Astrocyte (in vitro differentiated cells and primary cell): ENCODE results near the gene YIPF6. TPM values are rescaled to one million over a fixed set of nuclear protein-coding genes. Genes with fewer than 3 reads are reported as not detected.
A peak's percentile ranks its signal among the peaks of the same experiment; 100 is the strongest.

Experiments used
- DNase-seq: peaks from one replicate; pipeline ENCODE4 v3.0.0-alpha.2; 2010; ENCODE audit warnings: low read depth
- FAIRE-seq: peaks from 2 replicates; lab custom pipeline; 2011; peaks lifted over from hg19 to GRCh38; lab: Jason Lieb, UNC
- H2AFZ ChIP-seq: 2 replicates; pipeline ENCODE4 v1.6.0; 2012; ENCODE audit warnings: low read depth, low read length, inconsistent platforms
- H3K27ac ChIP-seq: 2 replicates; pipeline ENCODE4 v1.5.1; 2011; ENCODE audit warnings: low read depth, low read length, inconsistent platforms
- H3K27me3 ChIP-seq: 2 replicates; pipeline ENCODE4 v1.6.0; 2011; ENCODE audit warnings: low read length, inconsistent platforms; ENCODE audit not compliant: insufficient read depth
- H3K36me3 ChIP-seq: 2 replicates; pipeline ENCODE4 v1.5.1; 2011; ENCODE audit warnings: low read length, inconsistent platforms; ENCODE audit not compliant: insufficient read depth
- H3K4me1 ChIP-seq: 2 replicates; pipeline ENCODE4 v1.5.1; 2011; ENCODE audit warnings: low read length, inconsistent platforms; ENCODE audit not compliant: insufficient read depth
- H3K4me2 ChIP-seq: 2 replicates; pipeline ENCODE4 v1.6.0; 2012; ENCODE audit warnings: low read length, inconsistent platforms
- H3K4me3 ChIP-seq: 2 replicates; pipeline ENCODE4 v1.5.1; 2011; ENCODE audit warnings: low read depth, mild to moderate bottlenecking, low read length, inconsistent platforms; ENCODE audit not compliant: insufficient read depth
- H3K79me2 ChIP-seq: 2 replicates; pipeline ENCODE4 v1.6.0; 2012; ENCODE audit warnings: mild to moderate bottlenecking, low read length, inconsistent platforms; ENCODE audit not compliant: insufficient read depth
- H3K9ac ChIP-seq: 2 replicates; pipeline ENCODE4 v1.6.0; 2012; ENCODE audit warnings: mild to moderate bottlenecking, low read length, inconsistent platforms
- H3K9me3 ChIP-seq: 2 replicates; pipeline ENCODE4 v1.5.1; 2012; ENCODE audit warnings: low read depth, mild to moderate bottlenecking, low read length, inconsistent platforms; ENCODE audit not compliant: insufficient read depth
- H4K20me1 ChIP-seq: 2 replicates; pipeline ENCODE4 v1.6.0; 2012; ENCODE audit warnings: low read length, inconsistent platforms; ENCODE audit not compliant: insufficient read depth
- H3K27ac Mint-ChIP-seq: one replicate; pipeline ENCODE4 v1.8.0; 2021; ENCODE audit warnings: mild to moderate bottlenecking, mixed read lengths; ENCODE audit not compliant: unreplicated experiment
- H3K27me3 Mint-ChIP-seq: one replicate; pipeline ENCODE4 v1.8.0; 2021; ENCODE audit warnings: low read depth, mixed read lengths; ENCODE audit not compliant: unreplicated experiment
- H3K36me3 Mint-ChIP-seq: one replicate; pipeline ENCODE4 v1.8.0; 2021; ENCODE audit warnings: low read depth, mixed read lengths; ENCODE audit not compliant: unreplicated experiment
- H3K4me1 Mint-ChIP-seq: one replicate; pipeline ENCODE4 v1.8.0; 2021; ENCODE audit warnings: low read depth, mixed read lengths; ENCODE audit not compliant: unreplicated experiment
- H3K4me3 Mint-ChIP-seq: one replicate; pipeline ENCODE4 v1.8.0; 2021; ENCODE audit warnings: mild to moderate bottlenecking, moderate library complexity, mixed read lengths; ENCODE audit not compliant: unreplicated experiment
- H3K9me3 Mint-ChIP-seq: one replicate; pipeline ENCODE4 v1.8.0; 2021; ENCODE audit warnings: mild to moderate bottlenecking, mixed read lengths; ENCODE audit not compliant: unreplicated experiment
- CTCF ChIP-seq: IDR thresholded peaks from 2 replicates; pipeline ENCODE4 v1.5.1; 2011; ENCODE audit warnings: low read depth, mild to moderate bottlenecking, inconsistent platforms, low read length, moderate library complexity; ENCODE audit not compliant: insufficient read depth
- EZH2 ChIP-seq: IDR thresholded peaks from 2 replicates; pipeline ENCODE4 v1.6.1; 2012; ENCODE audit warnings: mild to moderate bottlenecking, low read length, inconsistent platforms; ENCODE audit not compliant: insufficient read depth
- total RNA-seq: library from RNA; stranded (reverse); gene quantifications from 2 replicates; pipeline ENCODE4 v1.2.1, GENCODE V29; 2021

Gene YIPF6
- total RNA-seq, 1 donor from 2014 or later = 33.0 TPM

GRCh38 chrX:68461576-68461975 lies 37.3 kb upstream of the YIPF6 start:
- no peak overlapping the region for H3K27ac ChIP-seq
- no peak overlapping the region for H3K4me2 ChIP-seq
- H3K4me3 ChIP-seq = no peak overlapping the region
- Mint-ChIP-seq H3K4me1 (no peaks in the 10 kb centered on the region), H3K9me3 (no peaks in the 10 kb centered on the region), H3K27ac (no peak overlapping the region), H3K4me3 (no peak overlapping the region), H3K27me3 (peaks cover 2% of the 10 kb centered on the region), H3K36me3 (no peaks in the 10 kb centered on the region)
- no peaks in the 10 kb centered on the region for H3K9me3 ChIP-seq
- no peak overlapping the region for H2AFZ ChIP-seq
- no peaks in the 10 kb centered on the region for H3K79me2 ChIP-seq
- no peak overlapping the region for H3K9ac ChIP-seq
- DNase-seq = no peak
- no peaks in the 10 kb centered on the region for H3K27me3 ChIP-seq
- FAIRE-seq = no peak
- TF ChIP-seq CTCF (no peak), EZH2 (no peak)
- H3K4me1 ChIP-seq = no peaks in the 10 kb centered on the region
- H4K20me1 ChIP-seq = no peaks in the 10 kb centered on the region
- no peaks in the 10 kb centered on the region for H3K36me3 ChIP-seq

GRCh38 chrX:68462197-68462596 lies 36.7 kb upstream of the YIPF6 start:
- H3K27me3 Mint-ChIP-seq = peaks cover 3% of the 10 kb centered on the region
- no peak overlapping the region for H3K4me3 Mint-ChIP-seq
- no peak overlapping the region for H3K9ac ChIP-seq
- TF ChIP-seq EZH2 (no peak), CTCF (no peak)
- H3K4me2 ChIP-seq = peak overlapping the region; percentile 44
- no peak overlapping the region for H2AFZ ChIP-seq
- no peaks in the 10 kb centered on the region for H3K79me2 ChIP-seq
- H3K27me3 ChIP-seq = no peaks in the 10 kb centered on the region
- no peaks in the 10 kb centered on the region for H3K4me1 ChIP-seq
- no peaks in the 10 kb centered on the region for H3K36me3 ChIP-seq
- no peaks in the 10 kb centered on the region for H3K9me3 Mint-ChIP-seq
- no peaks in the 10 kb centered on the region for H3K36me3 Mint-ChIP-seq
- no peaks in the 10 kb centered on the region for H4K20me1 ChIP-seq
- H3K27ac ChIP-seq = peak overlapping the region; percentile 26
- H3K4me1 Mint-ChIP-seq = no peaks in the 10 kb centered on the region
- H3K27ac Mint-ChIP-seq = no peak overlapping the region
- H3K4me3 ChIP-seq = no peak overlapping the region
- FAIRE-seq = no peak
- no peaks in the 10 kb centered on the region for H3K9me3 ChIP-seq
- peak; percentile 51 for DNase-seq

GRCh38 chrX:68462653-68463052 lies 36.2 kb upstream of the YIPF6 start:
- H3K9me3 Mint-ChIP-seq = no peaks in the 10 kb centered on the region
- Histone ChIP-seq H3K27me3 (no peaks in the 10 kb centered on the region), H3K4me1 (no peaks in the 10 kb centered on the region), H3K9me3 (no peaks in the 10 kb centered on the region), H3K79me2 (no peaks in the 10 kb centered on the region), H3K4me3 (no peak overlapping the region), H3K36me3 (no peaks in the 10 kb centered on the region), H4K20me1 (no peaks in the 10 kb centered on the region), H3K9ac (no peak overlapping the region), H3K4me2 (peak overlapping the region; percentile 44), H2AFZ (peak overlapping the region; percentile 34), H3K27ac (peak overlapping the region; percentile 12)
- FAIRE-seq (peak; percentile 47), DNase-seq (peak; percentile 11)
- TF ChIP-seq CTCF (peak; percentile 47), EZH2 (no peak)
- peaks cover 3% of the 10 kb centered on the region for H3K27me3 Mint-ChIP-seq
- H3K27ac Mint-ChIP-seq = no peak overlapping the region
- H3K36me3 Mint-ChIP-seq = no peaks in the 10 kb centered on the region
- H3K4me1 Mint-ChIP-seq = no peaks in the 10 kb centered on the region
- no peak overlapping the region for H3K4me3 Mint-ChIP-seq
